Measurements from ENCODE around the gene SACM1L.

DNA sequence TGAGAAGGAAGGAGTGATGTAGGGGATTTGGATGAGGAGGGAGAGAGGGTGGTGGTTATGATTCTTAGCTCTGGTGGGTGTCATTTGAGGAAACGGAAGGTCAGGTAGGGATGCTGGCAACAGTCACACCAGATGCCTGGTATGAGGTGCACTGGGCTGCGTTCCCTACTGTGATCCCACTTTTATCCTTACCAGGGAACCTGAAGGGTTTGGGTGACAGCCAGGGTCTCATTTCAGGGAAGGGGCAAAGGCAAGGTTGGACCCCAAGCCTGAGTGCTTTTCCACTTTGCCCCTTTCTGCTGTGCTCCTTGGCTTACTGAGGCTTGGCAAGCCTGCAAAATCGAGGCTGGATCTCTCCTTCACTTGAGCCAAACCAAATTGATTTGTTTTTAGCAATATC, 36.0 kb upstream of the SACM1L start:
- TF ChIP-seq CTCF (conservative IDR thresholded peaks at IDR 0.05; ENCODE audit: low read depth, low read length) (no peak), EZH2 (IDR thresholded peaks at IDR 0.05; ENCODE audit: low read length, unreplicated experiment) (no peak)
